ENCODE measurements around the gene TEX44. TPM values are rescaled to one million over a fixed set of nuclear protein-coding genes. Genes with fewer than 3 reads are reported as not detected.
"Not testable (repeated sequence)": the region's sequence is repeated elsewhere in the genome, so short reads cannot be mapped to it uniquely, and the experiment has no call there.

The TEX44 gene
- total and polyA plus RNA-seq, 8 donors, result not detected

- Histone ChIP-seq H3K4me3 (peak overlapping the region; percentile 20 to 33 (median 24)), H3K27ac (peak overlapping the region; percentile 20 to 80 (median 71)), H3K9me3 (peaks cover 0 to 13% (median 10%) of the 10 kb centered on the region in 4 donors), H3K4me1 (peaks cover 6 to 30% (median 13%) of the 10 kb centered on the region in 4 donors), H3K27me3 (no peaks in the 10 kb centered on the region), H3K36me3 (no peaks in the 10 kb centered on the region)
- 28 to 62% (median 57%) methylated on average over 8 of the region's 8 CpGs for WGBS, 5 donors
- TF ChIP-seq POLR2AphosphoS5 (IDR thresholded peaks at IDR 0.05) (no peak), EP300 (IDR thresholded peaks at IDR 0.05) (no peak), POLR2A (IDR thresholded peaks at IDR 0.05) (no peak)
- TF ChIP-seq, protein P1, sequence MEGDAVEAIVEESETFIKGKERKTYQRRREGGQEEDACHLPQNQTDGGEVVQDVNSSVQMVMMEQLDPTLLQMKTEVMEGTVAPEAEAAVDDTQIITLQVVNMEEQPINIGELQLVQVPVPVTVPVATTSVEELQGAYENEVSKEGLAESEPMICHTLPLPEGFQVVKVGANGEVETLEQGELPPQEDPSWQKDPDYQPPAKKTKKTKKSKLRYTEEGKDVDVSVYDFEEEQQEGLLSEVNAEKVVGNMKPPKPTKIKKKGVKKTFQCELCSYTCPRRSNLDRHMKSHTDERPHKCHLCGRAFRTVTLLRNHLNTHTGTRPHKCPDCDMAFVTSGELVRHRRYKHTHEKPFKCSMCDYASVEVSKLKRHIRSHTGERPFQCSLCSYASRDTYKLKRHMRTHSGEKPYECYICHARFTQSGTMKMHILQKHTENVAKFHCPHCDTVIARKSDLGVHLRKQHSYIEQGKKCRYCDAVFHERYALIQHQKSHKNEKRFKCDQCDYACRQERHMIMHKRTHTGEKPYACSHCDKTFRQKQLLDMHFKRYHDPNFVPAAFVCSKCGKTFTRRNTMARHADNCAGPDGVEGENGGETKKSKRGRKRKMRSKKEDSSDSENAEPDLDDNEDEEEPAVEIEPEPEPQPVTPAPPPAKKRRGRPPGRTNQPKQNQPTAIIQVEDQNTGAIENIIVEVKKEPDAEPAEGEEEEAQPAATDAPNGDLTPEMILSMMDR (IDR thresholded peaks at IDR 0.05), result no peak
- DNase-seq, result no peak
- intact Hi-C loops (cut with DNase I; ENCODE audit: low total_unique reads), result no loop called here
Observed at GRCh38 chr2:231554327-231554726, 38.3 kb upstream of the TEX44 start.

GRCh38 chr2:231554748-231555545 lies 37.7 kb upstream of the TEX44 start:
- WGBS, 5 donors, result 37 to 56% (median 49%) methylated on average over 14 of the region's 14 CpGs
- H3K4me3 ChIP-seq, result peak overlapping the region; percentile 20 to 33 (median 24)
- DNase-seq, result peak; percentile 55 to 85
- H3K36me3 ChIP-seq, result no peaks in the 10 kb centered on the region
- peaks cover 6 to 30% (median 13%) of the 10 kb centered on the region in 4 donors for H3K4me1 ChIP-seq
- H3K27me3 ChIP-seq, result no peaks in the 10 kb centered on the region
- H3K9me3 ChIP-seq, result peaks cover 0 to 13% (median 10%) of the 10 kb centered on the region in 4 donors
- intact Hi-C loops (cut with DNase I; ENCODE audit: low total_unique reads), result loop anchor here (5.0 kb wide), 1 partner anchor 73 kb away; no protein-coding TSS in a partner anchor
- TF ChIP-seq, protein P1 (IDR thresholded peaks at IDR 0.05), result no peak
- TF ChIP-seq POLR2AphosphoS5 (IDR thresholded peaks at IDR 0.05) (no peak), EP300 (IDR thresholded peaks at IDR 0.05) (no peak)
- peak overlapping the region; percentile 51 to 80 (median 71) for H3K27ac ChIP-seq

GRCh38 chr2:231556496-231556895 lies 36.2 kb upstream of the TEX44 start:
- H3K27me3 ChIP-seq, H3K4me3 ChIP-seq, H3K36me3 ChIP-seq, DNase-seq: not testable (repeated sequence)
- 85 to 95% (median 93%) methylated on average over 8 of the region's 8 CpGs for WGBS, 5 donors
- Histone ChIP-seq H3K4me1 (peaks cover 6 to 30% (median 13%) of the 10 kb centered on the region in 4 donors), H3K9me3 (peaks cover 0 to 13% (median 10%) of the 10 kb centered on the region in 4 donors), H3K27ac (peak overlapping the region in 2 of 5 donors; percentile 18 to 65)
- intact Hi-C loops (cut with DNase I; ENCODE audit: low total_unique reads), result loop anchor here (5.0 kb wide), 1 partner anchor 74 kb away; no protein-coding TSS in a partner anchor

DNA sequence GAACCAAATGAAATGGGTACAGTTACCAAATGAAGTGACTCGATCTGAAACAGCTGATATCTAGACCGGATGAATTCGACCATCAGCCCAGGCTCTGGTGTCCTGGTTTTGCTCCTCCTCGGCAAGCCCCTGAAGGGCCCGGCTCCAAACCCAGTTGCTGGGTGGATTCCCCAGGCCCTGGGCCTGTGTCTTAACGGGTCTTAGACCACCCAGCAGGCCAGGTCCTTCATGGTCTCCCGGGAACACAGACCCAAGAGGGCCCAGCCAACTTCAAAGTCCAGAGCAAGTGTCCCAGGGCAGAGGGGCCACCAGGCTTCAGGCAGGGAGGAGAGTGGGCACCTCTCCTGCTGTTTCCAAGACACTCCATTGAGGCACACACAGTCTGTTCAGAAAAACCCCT lies 35.7 kb upstream of the TEX44 start:
- no peak for DNase-seq
- peaks cover 6 to 30% (median 13%) of the 10 kb centered on the region in 4 donors for H3K4me1 ChIP-seq
- intact Hi-C loops (cut with DNase I; ENCODE audit: low total_unique reads), result loop anchor here (5.0 kb wide), 1 partner anchor 75 kb away; no protein-coding TSS in a partner anchor
- 73 to 85% (median 75%) methylated on average over 7 of the region's 7 CpGs for WGBS, 5 donors
- TF ChIP-seq, protein P1 (IDR thresholded peaks at IDR 0.05), result no peak
- TF ChIP-seq POLR2AphosphoS5 (IDR thresholded peaks at IDR 0.05) (no peak), POLR2A (IDR thresholded peaks at IDR 0.05) (no peak), EP300 (IDR thresholded peaks at IDR 0.05) (no peak)
- H3K4me3 ChIP-seq, result no peak overlapping the region
- H3K9me3 ChIP-seq, result peaks cover 0 to 13% (median 10%) of the 10 kb centered on the region in 4 donors
- H3K27me3 ChIP-seq, result no peaks in the 10 kb centered on the region
- H3K36me3 ChIP-seq, result no peaks in the 10 kb centered on the region
- H3K27ac ChIP-seq, result peak overlapping the region in 4 of 5 donors; percentile 1 to 67 (median 54)

Measured in stomach (tissue), 9 donors.